PC-3 (cell line): Measurements from ENCODE around the gene GMDS.

Experiments used
- CTCF ChIP-seq: fragments of 300-600 bp; sonication (generic); conservative IDR thresholded peaks from 2 replicates; pipeline ENCODE4 v1.5.1; 2017; ENCODE audit warnings: antibody characterized with exemption, low read depth, mild to moderate bottlenecking, low read length
- EZH2 ChIP-seq: fragments of 300-600 bp; sonication (generic); IDR thresholded peaks from one replicate; pipeline ENCODE4 v1.6.1; 2017; ENCODE audit warnings: antibody characterized with exemption, mild to moderate bottlenecking, low read length; ENCODE audit not compliant: unreplicated experiment

DNA sequence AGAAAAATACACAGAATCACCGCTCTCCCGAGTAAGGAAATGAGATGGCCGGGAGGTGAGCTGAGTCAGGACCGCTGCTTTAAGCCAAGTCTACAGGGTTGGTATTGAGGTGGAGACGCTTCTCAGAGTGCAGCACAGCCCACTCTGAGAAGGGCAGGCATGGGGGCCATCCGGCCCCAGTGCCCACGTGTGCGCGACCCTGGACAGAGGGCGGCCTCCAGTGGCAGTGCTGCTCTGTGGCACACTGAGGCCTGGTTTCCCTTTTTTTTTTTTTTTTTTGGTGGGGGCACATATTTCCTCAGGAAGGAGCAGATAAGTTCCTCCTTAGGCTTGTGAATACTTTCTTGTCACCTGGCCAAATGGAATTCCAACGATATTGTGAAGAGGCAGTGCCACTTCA lies 546.9 kb downstream of the GMDS start:
- no peak; the same call in 1 of the 2 replicates for TF ChIP-seq CTCF
- TF ChIP-seq EZH2, result no peak
